PC-9 (cell line): ENCODE data around the gene NTMT1. TPM values are rescaled to one million over a fixed set of nuclear protein-coding genes. Genes with fewer than 3 reads are reported as not detected.

Experiments used
- BruUV-seq: library from RNA; stranded (reverse); fragments of 400-500 nt; replicated peaks from 2 replicates; lab custom pipeline; 2021; lab: Mats Ljungman, UMichigan
- CTCF ChIA-PET: fragments of 300-600 bp; sonication (Branson Sonifier 250); formaldehyde crosslinking; loops from one replicate; lab custom pipeline; 2022; ENCODE audit warnings: antibody characterized with exemption; lab: Charles Lee
- POLR2A ChIA-PET: fragments of 300-600 bp; sonication (Branson Sonifier 250); formaldehyde crosslinking; loops from one replicate; lab custom pipeline; 2022; ENCODE audit warnings: antibody characterized with exemption; ENCODE audit not compliant: unreplicated experiment; lab: Charles Lee
- DNase-seq, 2 experiments: peaks; one replicate each; pipeline versions ENCODE4 v3.0.0 to v3.0.0-alpha.2; 2015 to 2022; ENCODE audit warnings: mixed read lengths in 1 of 2
- H2AFZ ChIP-seq: fragments of 200-600 bp; sonication (generic); 2 replicates; pipeline ENCODE4 v1.8.1; 2017; ENCODE audit warnings: antibody characterized with exemption
- H3F3A ChIP-seq: fragments of 200-600 bp; sonication (generic); 2 replicates; pipeline ENCODE4 v1.8.1; 2017; ENCODE audit warnings: antibody characterized with exemption, mild to moderate bottlenecking, low read depth; ENCODE audit not compliant: insufficient read depth
- H3K27ac ChIP-seq: fragments of 200-600 bp; sonication (generic); 2 replicates; pipeline ENCODE4 v1.6.1; 2016; ENCODE audit warnings: mixed run types
- H3K27me3 ChIP-seq: fragments of 200-600 bp; sonication (generic); 2 replicates; pipeline ENCODE4 v1.6.1; 2016; ENCODE audit warnings: low read depth, mixed run types; ENCODE audit not compliant: insufficient read depth
- H3K36me3 ChIP-seq: fragments of 200-600 bp; sonication (generic); 2 replicates; pipeline ENCODE4 v1.6.1; 2016; ENCODE audit warnings: low read depth, mixed run types
- H3K4me1 ChIP-seq: fragments of 200-600 bp; sonication (generic); replicated peaks from 2 replicates; pipeline ENCODE4 v1.6.1; 2016; ENCODE audit warnings: mixed run types; ENCODE audit not compliant: insufficient read depth
- H3K4me2 ChIP-seq: fragments of 200-600 bp; sonication (generic); 2 replicates; pipeline ENCODE4 v1.6.1; 2017; ENCODE audit warnings: mixed run types
- H3K4me3 ChIP-seq: fragments of 200-600 bp; sonication (generic); 2 replicates; pipeline ENCODE4 v1.6.1; 2016; ENCODE audit warnings: mixed run types
- H3K79me2 ChIP-seq: fragments of 200-600 bp; sonication (generic); 2 replicates; pipeline ENCODE4 v1.6.1; 2017; ENCODE audit warnings: low read depth, mixed run types
- H3K9me2 ChIP-seq: fragments of 200-600 bp; sonication (generic); 2 replicates; pipeline ENCODE4 v1.8.1; 2017; ENCODE audit warnings: mild to moderate bottlenecking; ENCODE audit not compliant: insufficient read depth
- H3K9me3 ChIP-seq: fragments of 200-600 bp; sonication (generic); 2 replicates; pipeline ENCODE4 v1.8.1; 2016; ENCODE audit warnings: low read depth; ENCODE audit not compliant: insufficient read depth
- H4K20me1 ChIP-seq: fragments of 200-600 bp; sonication (generic); 2 replicates; pipeline ENCODE4 v1.8.1; 2017; ENCODE audit not compliant: insufficient read depth
- CTCF ChIP-seq: fragments of 200-600 bp; sonication (generic); conservative IDR thresholded peaks from 2 replicates; pipeline ENCODE4 v1.6.1; 2017; ENCODE audit warnings: mixed run types, antibody characterized with exemption, mild to moderate bottlenecking, moderate library complexity
- EZH2 ChIP-seq: fragments of 200-600 bp; sonication (generic); IDR thresholded peaks from 2 replicates; pipeline ENCODE4 v1.8.0; 2017; ENCODE audit warnings: antibody characterized with exemption, low read depth
- intact Hi-C: fragments of 100-400 bp; cut with micrococcal nuclease; formaldehyde crosslinking; loops from one replicate; pipeline ENCODE4 v1.10.0; 2022; ENCODE audit not compliant: unreplicated experiment
- total RNA-seq: library from RNA; stranded (reverse); gene quantifications from 2 replicates; pipeline ENCODE4 v1.2.3, GENCODE V29; 2021

NTMT1 gene
- total RNA-seq, 1 experiment from 2014 or later: 52.5 TPM

DNA sequence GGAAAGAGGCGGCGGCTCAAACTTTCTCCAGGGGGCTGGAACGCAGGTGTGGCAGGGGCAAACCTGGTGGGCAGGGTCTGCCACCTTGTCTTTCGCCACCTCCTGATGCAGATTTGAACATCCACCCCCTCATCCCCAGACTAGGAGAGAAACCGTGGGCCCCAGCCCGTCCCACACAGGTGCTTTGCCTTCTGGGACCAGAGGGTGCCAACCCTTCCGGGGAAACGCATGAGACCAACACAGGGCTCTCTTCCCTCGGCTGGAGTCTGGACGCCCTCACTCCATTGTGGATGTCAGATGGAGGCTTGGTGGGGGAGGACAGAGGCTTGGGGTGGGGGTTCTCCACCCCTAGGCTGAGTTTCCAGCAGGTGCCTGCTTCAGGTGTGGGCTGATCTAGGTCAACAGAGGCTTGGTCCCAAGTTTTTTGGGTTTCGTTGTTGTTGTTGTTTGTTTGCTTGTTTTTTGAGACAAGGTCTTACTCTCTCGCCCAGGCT is 14.6 kb upstream of the NTMT1 start:
- H3K27me3 ChIP-seq: no peaks in the 10 kb centered on the region
- TF ChIP-seq EZH2: no peak
- no peak; the same call in 1 of the 2 replicates for TF ChIP-seq CTCF
- BruUV-seq: TSS peak; percentile 18
- CTCF ChIA-PET: interaction anchor here (1.0 to 1.3 kb wide), 3 partner anchors 13 to 472 kb away, joined by 3 to 4 read pairs (median 3); no protein-coding TSS in a partner anchor
- peak overlapping the region; percentile 93; the same call in 1 of the 2 replicates for H3K4me3 ChIP-seq
- no peaks in the 10 kb centered on the region for H3K9me3 ChIP-seq
- no peak for DNase-seq
- H4K20me1 ChIP-seq: no peaks in the 10 kb centered on the region
- intact Hi-C loops: loop anchor here (1.0 to 5.0 kb wide), 4 partner anchors 123 to 481 kb away; no protein-coding TSS in a partner anchor
- peaks cover 22% of the 10 kb centered on the region for H3F3A ChIP-seq
- H3K9me2 ChIP-seq: no peaks in the 10 kb centered on the region
- H3K79me2 ChIP-seq: no peaks in the 10 kb centered on the region
- POLR2A ChIA-PET: interaction anchor here (0.5 to 0.6 kb wide), 3 partner anchors 9 to 504 kb away, joined by 3 to 7 read pairs (median 5); no protein-coding TSS in a partner anchor
- H3K4me2 ChIP-seq: peak overlapping the region; percentile 93
- H3K4me1 ChIP-seq: peaks cover 32% of the 10 kb centered on the region
- no peaks in the 10 kb centered on the region for H3K36me3 ChIP-seq
- peak overlapping the region; percentile 68; the same call in 1 of the 2 replicates for H2AFZ ChIP-seq
- H3K27ac ChIP-seq: no peak overlapping the region

DNA sequence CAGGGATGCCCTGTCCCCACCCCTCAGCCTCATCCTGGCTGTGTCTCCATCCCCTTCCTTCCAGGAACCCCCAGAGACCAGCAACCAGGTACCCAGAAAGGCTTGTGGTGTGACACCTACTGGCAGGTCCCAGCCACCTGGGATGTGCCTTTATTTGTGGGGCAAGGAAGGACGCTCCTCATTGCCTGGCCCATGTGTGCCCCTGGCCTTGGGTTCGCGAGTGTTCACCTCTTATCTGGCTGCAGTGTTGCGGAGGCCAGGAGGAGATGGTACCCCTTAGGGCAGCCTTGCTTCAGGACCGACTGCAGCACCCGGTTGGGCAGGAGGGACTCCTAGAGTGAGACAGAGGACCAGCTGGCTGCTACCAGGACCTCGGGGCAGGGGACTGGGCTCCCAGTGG is 13.8 kb upstream of the NTMT1 start:
- Histone ChIP-seq H3K79me2 (no peaks in the 10 kb centered on the region), H3K9me2 (no peaks in the 10 kb centered on the region), H3K4me2 (no peak overlapping the region), H3K36me3 (no peaks in the 10 kb centered on the region), H3F3A (peaks cover 19% of the 10 kb centered on the region), H3K27me3 (no peaks in the 10 kb centered on the region), H3K4me3 (no peak overlapping the region), H3K9me3 (no peaks in the 10 kb centered on the region), H3K4me1 (peaks cover 29% of the 10 kb centered on the region), H4K20me1 (no peaks in the 10 kb centered on the region), H3K27ac (no peak overlapping the region), H2AFZ (no peak overlapping the region)
- TF ChIP-seq CTCF (no peak), EZH2 (no peak)
- intact Hi-C loops: loop anchor here (5.0 kb wide), 1 partner anchor 250 kb away; no protein-coding TSS in a partner anchor
- ChIA-PET CTCF (interaction anchor here (0.7 to 1.1 kb wide), 2 partner anchors 154 to 473 kb away, joined by 3 to 4 read pairs; no protein-coding TSS in a partner anchor), POLR2A (no interaction called here)
- DNase-seq: no peak
- BruUV-seq: no TSS peak

DNA sequence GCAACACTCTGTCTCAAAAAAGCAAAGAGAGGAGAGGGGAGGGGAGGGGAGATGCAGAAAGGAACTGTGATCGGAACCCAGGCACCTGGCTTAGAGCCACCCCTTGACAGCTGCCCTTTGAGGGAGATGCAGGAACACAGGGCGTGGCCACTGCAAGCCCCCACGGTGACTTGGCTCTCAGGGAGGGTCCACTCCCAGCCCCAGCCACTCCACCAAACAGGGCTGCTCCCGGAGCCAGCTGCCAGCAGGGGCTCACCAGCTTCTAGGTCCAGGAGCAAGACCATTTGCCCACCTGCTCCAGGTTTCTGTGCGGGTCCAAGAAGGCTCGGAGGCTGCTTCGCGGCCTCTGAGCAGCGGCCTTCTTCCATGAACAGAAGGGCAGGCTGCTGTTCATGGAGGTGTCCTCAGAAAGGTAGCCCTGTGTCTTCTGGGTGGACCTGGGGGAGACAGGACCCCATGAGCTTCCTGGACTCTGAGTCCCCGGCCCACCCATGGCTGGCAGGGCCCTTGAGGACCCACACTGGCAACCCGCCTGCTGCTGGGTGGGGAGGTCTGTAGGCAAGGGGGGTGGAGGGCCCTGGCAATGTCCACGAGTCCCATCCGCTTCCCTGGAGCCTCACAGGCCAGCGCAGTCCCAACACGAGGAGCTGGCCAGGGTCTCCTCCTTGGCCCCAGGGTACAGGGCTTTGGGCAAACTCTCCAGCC is 13.0 kb upstream of the NTMT1 start:
- H3K27ac ChIP-seq: no peak overlapping the region
- POLR2A ChIA-PET: no interaction called here
- no peak for DNase-seq
- no peak overlapping the region for H3K4me2 ChIP-seq
- no peak for TF ChIP-seq EZH2
- no peak for TF ChIP-seq CTCF
- H3K9me3 ChIP-seq: no peaks in the 10 kb centered on the region
- no peaks in the 10 kb centered on the region for H3K27me3 ChIP-seq
- H3K79me2 ChIP-seq: no peaks in the 10 kb centered on the region
- CTCF ChIA-PET: interaction anchor here (0.6 kb wide), 2 partner anchors 230 to 475 kb away, joined by 3 read pairs; no protein-coding TSS in a partner anchor
- BruUV-seq: no TSS peak
- no peaks in the 10 kb centered on the region for H4K20me1 ChIP-seq
- H3K4me3 ChIP-seq: no peak overlapping the region
- peaks cover 30% of the 10 kb centered on the region for H3K4me1 ChIP-seq
- H3F3A ChIP-seq: peaks cover 14% of the 10 kb centered on the region
- intact Hi-C loops: loop anchor here (5.0 kb wide), 1 partner anchor 251 kb away; no protein-coding TSS in a partner anchor
- H3K36me3 ChIP-seq: no peaks in the 10 kb centered on the region
- no peaks in the 10 kb centered on the region for H3K9me2 ChIP-seq
- no peak overlapping the region for H2AFZ ChIP-seq
